T-helper 2 cell (primary cell): ENCODE measurements around the gene KCNQ2.
"Not testable (repeated sequence)": the region's sequence is repeated elsewhere in the genome, so short reads cannot be mapped to it uniquely, and the experiment has no call there.

Experiments used
- DNase-seq, 5 experiments: peaks; one replicate each; pipeline versions ENCODE4 v3.0.0 to v3.0.0-alpha.2; 2012 to 2022
- total RNA-seq, 2 donors: gene quantifications; one replicate each; lab custom pipeline; 2026; lab: John Stamatoyannopoulos, UW

The KCNQ2 gene
- 0 to 0.20 reads per million in 2 donors for total RNA-seq

DNA sequence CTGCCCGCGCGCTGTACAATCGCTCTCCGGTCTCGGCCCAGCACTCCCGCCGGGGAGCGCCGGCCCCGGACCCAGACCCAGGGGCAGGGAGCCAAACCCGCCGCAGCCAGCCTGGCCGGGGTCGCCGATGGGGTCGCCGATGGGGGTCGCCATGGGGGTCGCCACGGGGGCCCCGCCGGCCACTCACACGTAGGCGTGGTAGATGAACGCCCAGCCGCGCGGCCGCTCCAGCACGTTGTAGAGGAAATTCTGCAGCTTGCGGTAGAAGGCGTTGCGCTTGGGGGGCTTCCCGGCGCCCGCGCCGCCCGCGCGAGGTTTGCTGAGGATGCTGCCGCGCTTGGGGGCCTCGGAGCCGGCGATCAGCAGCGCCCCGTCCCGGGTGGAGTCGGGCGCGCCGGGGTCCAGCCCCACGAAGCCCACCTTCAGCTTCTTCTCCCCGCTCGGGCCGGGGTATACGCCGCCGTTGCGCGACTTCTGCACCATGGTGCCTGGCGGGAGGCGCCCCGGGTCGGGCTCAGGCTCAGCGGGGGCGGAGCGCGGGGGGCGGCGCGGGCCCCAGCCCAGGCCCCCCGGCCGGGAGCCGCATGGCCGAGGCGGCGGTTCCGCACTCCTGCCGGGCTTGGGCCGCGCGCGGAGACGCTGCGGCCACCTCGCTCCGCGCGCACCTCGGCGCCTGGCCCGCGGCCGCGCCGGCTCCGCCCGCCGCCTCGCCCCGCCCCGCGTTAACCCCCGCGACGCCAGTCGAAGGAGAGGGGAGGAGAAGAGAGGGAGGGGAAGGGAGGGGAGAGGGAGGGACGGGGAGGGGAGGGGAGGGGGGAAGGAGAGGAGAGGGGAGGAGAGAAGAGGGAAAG, at the start of gene KCNQ2:
Gene KCNQ2, minus strand, starts transcription at position 675 of the 851 bp plus-strand sequence. Its CDS starts 192 bp downstream, at position 483.
- DNase-seq, result no peak

- DNase-seq, result no peak
Observed at GRCh38 chr20:63521602-63522001, 49.1 kb upstream of the KCNQ2 start.

DNA sequence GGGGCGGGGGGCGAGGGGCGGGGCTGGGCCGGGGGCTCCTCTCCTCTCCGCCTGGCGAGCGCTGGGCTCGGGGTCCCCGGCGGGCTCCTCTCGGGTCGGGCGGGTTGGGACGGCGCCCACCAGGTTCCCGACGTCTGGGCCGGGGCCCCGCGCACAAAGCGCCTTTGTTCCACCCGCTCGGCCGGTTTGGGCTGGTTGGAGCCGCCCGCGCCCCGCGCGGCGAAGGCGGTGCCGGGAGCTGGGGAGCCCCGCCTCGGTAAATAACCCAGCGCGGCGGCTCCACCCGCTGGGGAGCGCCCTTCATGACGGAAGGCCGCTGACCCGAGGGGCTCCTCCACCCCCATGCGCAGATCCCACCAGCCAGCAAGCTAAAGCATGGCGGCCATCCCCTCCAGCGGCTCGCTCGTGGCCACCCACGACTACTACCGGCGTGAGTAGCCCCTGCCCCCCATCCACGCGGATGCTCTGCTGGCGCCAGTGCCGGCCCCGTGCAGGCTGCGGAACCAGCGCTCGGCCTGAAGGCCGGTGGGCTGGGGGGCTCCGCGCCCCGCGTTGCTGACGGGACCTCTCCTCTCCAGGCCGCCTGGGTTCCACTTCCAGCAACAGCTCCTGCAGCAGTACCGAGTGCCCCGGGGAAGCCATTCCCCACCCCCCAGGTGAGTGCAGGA, 48.6 kb upstream of the KCNQ2 start:
- peak; percentile 43 to 81 (median 55) for DNase-seq

DNA sequence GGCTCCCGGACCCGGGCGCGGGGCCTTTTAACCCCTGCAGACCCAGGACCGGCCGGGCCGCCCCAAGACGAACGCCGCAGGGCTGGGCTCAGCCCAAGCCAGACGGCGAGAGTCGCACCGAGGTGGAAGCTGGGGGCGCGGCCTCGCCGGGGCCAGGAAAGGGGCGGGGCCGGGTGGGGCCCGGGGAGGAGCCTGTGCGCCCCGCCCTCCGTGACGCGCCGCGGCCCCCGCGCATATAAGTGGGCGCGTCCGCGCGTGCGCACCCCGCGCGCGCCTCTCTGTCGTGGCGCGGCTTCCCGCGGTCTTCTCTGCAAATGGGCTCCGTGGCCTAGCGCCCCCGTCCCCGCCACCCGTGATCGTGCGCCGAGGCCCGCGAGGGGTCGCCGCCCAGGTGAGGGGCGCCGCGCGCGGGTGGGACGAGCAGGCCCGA, 48.1 kb upstream of the KCNQ2 start, which contains the start of gene PPDPF:
Gene PPDPF, plus strand, starts transcription at position 262 of the 430 bp plus-strand sequence. CDS start 544 bp downstream, outside the sequence.
- DNase-seq, result peak; percentile 74 to 82 (median 80)

- DNase-seq, result peak; percentile 39 to 67 (median 54)
Observed at GRCh38 chr20:63519668-63520503, 47.4 kb upstream of the KCNQ2 start.

GRCh38 chr20:63518946-63519667, 46.7 kb upstream of the KCNQ2 start:
- no peak for DNase-seq

GRCh38 chr20:63518351-63518861, 46.0 kb upstream of the KCNQ2 start:
- no peak for DNase-seq

DNA sequence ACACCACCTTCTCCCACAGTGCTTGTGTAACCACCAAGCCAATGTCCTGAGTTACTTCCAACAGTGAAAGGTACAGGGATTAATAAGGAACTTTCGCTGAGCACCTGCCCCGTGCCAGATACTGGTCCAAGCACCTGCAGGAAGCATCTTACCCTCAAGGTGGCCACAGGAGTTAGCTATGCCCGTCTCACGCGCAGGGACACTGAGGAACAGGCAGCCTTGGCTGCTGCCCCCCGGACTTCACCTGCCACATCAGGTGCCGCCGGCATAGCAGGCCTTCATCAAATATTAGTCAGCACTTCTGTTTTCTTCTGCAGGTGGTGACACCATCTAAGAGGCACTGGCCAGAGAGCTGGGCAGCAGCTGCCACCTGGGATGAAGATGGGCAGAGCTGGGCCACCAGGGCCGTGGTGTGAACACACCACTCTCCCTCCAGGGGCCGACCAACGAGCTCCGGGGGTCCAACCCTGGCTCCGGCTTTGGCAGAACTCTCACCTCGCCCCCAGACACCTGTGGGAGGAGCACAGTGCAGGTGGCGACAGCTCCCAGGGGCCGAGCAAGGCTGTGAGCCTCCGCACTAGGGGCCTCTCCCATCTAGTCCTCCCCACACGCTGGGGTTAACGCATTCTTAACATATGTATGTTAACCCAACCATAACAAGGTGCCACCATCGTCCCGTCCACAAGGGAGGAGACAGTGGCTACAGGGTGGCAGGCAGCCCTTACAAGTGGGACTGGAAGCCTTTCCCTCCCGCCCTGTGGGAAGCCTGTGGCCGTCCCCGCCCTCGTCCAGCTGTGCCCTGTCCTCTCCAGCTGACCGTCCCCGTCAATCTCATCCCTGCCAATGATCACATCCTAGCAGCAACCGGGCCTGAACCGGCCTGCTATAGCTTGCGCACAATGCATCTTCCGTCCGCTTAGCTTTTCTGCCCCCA, 45.2 kb upstream of the KCNQ2 start:
- no peak for DNase-seq

GRCh38 chr20:63514520-63514919, 42.1 kb upstream of the KCNQ2 start:
- not testable (repeated sequence) for DNase-seq

GRCh38 chr20:63513207-63513606, 40.8 kb upstream of the KCNQ2 start:
- no peak for DNase-seq

DNA sequence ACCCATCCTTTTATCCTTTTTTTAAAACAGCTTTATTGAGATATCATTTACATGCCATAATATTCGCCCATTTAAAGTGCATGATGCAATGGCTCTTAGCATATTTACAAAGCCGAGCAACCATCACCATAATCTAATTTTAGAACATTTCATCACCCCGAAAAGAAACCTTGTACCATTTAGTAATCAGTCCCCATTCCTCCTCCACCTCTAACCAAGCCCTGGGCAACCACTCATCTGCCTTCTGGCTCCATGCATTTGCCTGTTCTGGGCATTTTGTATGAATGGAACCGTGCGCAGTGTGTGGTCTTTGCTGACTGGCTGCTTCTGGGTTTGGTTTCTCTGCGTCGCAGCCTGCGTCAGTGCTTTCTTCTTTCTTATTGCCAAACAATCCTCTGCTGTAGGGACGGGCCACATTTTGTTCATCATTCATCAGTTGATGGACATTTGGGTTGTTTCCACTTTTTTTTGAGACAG, 36.7 kb upstream of the KCNQ2 start:
- DNase-seq, result no peak

- DNase-seq, result no peak
Observed at GRCh38 chr20:63508072-63508768, 35.8 kb upstream of the KCNQ2 start.

DNA sequence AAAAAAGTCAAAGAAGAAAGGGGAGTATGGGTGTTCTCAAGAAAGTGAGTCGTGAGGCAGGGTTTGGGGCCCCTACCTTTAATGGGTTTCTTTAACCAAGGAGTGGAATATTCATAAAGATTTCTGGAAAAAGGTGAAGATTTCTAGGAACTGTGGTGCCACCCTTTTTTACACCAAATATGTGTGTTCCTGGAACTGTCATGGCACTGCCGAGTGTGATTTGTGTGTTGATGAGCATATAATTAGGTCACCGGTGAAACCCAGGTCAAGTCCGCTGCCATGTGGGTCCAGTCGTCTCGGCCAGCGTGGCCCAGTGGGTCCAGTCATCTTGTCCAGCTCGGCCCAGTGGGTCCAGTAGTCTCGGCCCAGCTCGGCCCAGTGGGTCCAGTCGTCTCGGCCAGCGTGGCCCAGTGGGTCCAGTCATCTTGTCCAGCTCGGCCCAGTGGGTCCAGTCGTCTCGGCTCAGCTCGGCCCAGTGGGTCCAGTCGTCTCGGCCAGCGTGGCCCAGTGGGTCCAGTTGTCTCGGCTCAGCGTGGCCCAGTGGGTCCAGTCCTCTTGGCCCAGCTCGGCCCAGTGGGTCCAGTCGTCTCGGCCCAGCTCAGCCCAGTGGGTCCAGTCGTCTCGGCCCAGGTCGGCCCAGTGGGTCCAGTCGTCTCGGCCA, 34.8 kb upstream of the KCNQ2 start:
- DNase-seq, result no peak

GRCh38 chr20:63505723-63506122, 33.3 kb upstream of the KCNQ2 start:
- no peak for DNase-seq

DNA sequence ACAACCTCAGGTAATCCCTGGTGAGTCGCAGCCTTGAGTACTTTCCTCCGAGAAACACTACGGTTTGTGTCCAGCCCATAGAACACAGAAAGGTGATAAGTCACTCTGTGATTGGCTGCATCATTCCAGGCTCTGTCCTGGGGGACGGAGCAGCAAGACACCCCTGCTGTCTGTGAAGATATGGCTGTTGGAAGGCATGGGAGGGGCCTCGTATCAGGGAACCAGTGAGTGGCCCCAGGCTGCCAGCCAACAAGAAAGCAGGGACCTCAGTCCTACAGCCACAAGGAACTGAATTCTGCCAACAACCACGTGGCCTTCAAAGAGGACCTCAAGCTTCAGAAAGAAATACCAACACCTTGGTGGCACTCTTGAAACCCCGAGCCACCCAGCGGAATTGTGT, 32.8 kb upstream of the KCNQ2 start:
- no peak for DNase-seq

DNA sequence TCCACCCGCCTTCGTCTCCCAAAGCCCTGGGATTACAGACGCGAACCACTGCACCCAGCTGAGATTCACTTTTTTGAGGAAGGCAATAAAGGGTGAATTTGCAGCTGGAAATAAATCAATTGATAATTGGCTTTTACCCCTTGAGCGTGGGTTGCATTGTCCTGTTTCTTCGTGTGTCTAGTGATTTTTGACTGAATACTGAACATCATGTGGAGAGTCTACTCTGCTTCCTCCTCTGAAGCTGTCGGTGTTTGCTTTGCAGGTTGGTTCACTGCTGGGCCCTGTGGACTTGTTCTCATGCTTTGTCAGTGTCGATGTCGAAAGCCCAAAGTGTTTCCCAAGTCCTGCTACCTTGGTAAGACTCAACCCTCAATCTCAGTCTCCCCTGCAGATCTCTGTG, 32.2 kb upstream of the KCNQ2 start:
- DNase-seq, result no peak

GRCh38 chr20:63503524-63503923, 31.1 kb upstream of the KCNQ2 start:
- no peak for DNase-seq

- DNase-seq, result no peak
Observed at GRCh38 chr20:63502671-63503172, 30.3 kb upstream of the KCNQ2 start.
